GM12864 (cell line): ENCODE results near the gene ZFAND3.
A peak's percentile ranks its signal among the peaks of the same experiment; 100 is the strongest.

ENCODE experiments used
- DNase-seq: peaks from one replicate; pipeline ENCODE4 v3.0.0-alpha.2; 2011; ENCODE audit warnings: low read depth
- H3K4me3 ChIP-seq: 2 replicates; pipeline ENCODE4 v1.5.1; 2011; ENCODE audit warnings: mild to moderate bottlenecking, low read depth, low read length, control low read depth
- TF ChIP-seq, protein P1 (sequence below): IDR thresholded peaks from 2 replicates; pipeline ENCODE4 v1.5.1; 2011; ENCODE audit warnings: low read depth, mild to moderate bottlenecking, moderate library complexity, low read length, control low read depth, inconsistent platforms; ENCODE audit errors: missing control alignments

Gene ZFAND3

DNA sequence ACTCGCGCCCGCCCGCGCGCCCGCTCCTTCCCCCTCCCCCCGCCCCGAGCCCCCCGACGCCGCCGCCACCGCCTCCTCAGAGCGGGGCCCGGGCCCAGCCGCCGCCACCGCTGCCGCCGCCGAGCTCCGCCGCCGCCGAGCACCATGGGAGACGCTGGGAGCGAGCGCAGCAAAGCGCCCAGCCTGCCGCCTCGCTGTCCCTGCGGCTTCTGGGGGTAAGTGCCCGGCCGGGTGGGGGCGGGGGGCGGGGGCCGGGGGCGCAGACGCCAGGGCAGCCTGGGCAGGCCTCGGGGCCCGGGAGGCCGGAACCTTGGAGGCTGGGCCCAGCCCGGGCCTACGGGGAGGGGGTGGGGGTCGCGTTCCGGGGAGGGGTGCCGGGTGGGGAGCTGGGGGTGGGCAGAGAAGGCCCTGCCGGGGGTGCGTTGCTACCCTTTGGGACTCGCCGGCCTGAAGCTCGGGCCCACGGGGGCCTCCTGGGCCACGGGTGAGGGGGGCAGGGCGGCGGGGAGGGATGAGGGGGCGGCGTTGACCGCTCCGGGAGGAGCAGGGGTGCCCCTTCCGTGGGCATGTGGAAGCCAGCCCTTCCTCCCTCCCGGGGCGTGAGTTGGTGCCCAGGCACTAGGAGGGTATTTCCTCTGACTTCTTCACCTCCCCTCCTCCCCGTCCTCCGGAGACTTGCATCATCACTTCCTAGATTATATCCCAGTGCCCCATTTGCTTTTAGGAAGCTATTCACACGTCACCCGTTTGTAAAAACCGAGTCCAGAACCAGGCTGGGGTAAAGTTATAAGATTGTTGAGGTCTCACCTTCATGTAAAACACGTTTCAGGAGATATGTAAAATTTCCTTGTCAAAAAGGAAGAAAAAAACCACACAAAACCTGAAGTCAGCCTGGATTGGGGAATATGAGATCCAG lies 533 bp downstream of the ZFAND3 start:
- no peak for DNase-seq
- TF ChIP-seq, protein P1, sequence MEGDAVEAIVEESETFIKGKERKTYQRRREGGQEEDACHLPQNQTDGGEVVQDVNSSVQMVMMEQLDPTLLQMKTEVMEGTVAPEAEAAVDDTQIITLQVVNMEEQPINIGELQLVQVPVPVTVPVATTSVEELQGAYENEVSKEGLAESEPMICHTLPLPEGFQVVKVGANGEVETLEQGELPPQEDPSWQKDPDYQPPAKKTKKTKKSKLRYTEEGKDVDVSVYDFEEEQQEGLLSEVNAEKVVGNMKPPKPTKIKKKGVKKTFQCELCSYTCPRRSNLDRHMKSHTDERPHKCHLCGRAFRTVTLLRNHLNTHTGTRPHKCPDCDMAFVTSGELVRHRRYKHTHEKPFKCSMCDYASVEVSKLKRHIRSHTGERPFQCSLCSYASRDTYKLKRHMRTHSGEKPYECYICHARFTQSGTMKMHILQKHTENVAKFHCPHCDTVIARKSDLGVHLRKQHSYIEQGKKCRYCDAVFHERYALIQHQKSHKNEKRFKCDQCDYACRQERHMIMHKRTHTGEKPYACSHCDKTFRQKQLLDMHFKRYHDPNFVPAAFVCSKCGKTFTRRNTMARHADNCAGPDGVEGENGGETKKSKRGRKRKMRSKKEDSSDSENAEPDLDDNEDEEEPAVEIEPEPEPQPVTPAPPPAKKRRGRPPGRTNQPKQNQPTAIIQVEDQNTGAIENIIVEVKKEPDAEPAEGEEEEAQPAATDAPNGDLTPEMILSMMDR, result no peak
- H3K4me3 ChIP-seq, result peak overlapping the region; percentile 93

GRCh38 chr6:37820718-37821079 lies 1.2 kb downstream of the ZFAND3 start:
- TF ChIP-seq, protein P1, result no peak
- no peak for DNase-seq
- peak overlapping the region; percentile 93 for H3K4me3 ChIP-seq

DNA sequence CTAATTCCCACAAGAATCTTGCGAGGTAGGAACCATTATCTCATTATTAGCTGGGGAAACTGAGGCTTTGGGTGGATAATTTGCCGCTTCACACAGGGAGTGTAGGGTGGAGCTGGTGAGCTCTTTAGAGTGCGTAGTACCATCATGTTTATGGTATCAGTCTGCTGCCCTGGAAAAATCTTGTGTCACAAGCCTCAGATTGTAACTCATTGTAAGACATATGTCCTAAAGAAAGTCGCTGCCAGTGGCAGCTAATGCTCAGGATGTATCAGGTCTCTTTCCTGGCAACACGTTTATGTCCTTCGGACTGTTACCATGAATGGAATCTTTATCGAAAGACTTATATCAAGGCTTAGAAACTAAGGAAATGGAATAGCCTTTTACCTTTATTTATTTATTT lies 1.9 kb downstream of the ZFAND3 start:
- TF ChIP-seq, protein P1, result no peak
- H3K4me3 ChIP-seq, result peak overlapping the region; percentile 93; the same call in 1 of the 2 replicates
- no peak for DNase-seq

GRCh38 chr6:37822851-37823682 lies 3.5 kb downstream of the ZFAND3 start:
- DNase-seq, result no peak
- no peak overlapping the region for H3K4me3 ChIP-seq
- TF ChIP-seq, protein P1, result no peak

- no peak overlapping the region for H3K4me3 ChIP-seq
- TF ChIP-seq, protein P1, result no peak
- no peak for DNase-seq
Observed at GRCh38 chr6:37824170-37824569, 4.6 kb downstream of the ZFAND3 start.

DNA sequence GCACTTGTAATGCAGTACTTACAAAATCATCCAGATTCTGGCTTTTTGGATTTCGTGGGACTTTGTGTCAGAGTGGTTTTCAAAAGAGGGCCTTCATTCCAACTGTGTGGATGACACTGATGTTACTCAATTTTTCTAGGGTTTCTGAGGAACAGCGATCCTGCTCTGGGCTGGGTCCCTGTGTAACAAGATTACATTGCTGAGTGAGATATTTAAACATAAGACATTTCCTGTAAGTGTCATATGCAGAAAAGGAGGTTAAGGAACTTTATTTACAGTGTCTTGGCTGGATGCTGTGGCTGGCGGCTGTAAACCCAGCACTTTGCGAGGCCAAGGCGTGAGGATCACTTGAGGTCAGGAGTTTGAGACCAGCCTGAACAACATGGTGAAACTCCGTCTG lies 6.7 kb downstream of the ZFAND3 start:
- no peak for DNase-seq
- TF ChIP-seq, protein P1, result no peak
- H3K4me3 ChIP-seq, result no peak overlapping the region
